Astrocyte of the cerebellum (primary cell): Measurements from ENCODE around the gene IQCE.

ENCODE experiments used
- DNase-seq: peaks from one replicate; pipeline ENCODE4 v3.0.0-alpha.2; 2011; ENCODE audit warnings: low read depth
- H3K4me3 ChIP-seq: 2 replicates; pipeline ENCODE4 v1.5.1; 2011; ENCODE audit warnings: mild to moderate bottlenecking, low read depth, low read length, moderate library complexity
- in situ Hi-C: cut with HindIII; loops from 2 replicates; pipeline ENCODE4 v1.10.0; 2017; ENCODE audit warnings: low sequenced_read_pairs
- TF ChIP-seq, protein P1 (sequence below): IDR thresholded peaks from 2 replicates; pipeline ENCODE4 v1.5.1; 2012; ENCODE audit warnings: low read length, low read depth, moderate library complexity, mild to moderate bottlenecking; ENCODE audit errors: missing control alignments

IQCE gene

DNA sequence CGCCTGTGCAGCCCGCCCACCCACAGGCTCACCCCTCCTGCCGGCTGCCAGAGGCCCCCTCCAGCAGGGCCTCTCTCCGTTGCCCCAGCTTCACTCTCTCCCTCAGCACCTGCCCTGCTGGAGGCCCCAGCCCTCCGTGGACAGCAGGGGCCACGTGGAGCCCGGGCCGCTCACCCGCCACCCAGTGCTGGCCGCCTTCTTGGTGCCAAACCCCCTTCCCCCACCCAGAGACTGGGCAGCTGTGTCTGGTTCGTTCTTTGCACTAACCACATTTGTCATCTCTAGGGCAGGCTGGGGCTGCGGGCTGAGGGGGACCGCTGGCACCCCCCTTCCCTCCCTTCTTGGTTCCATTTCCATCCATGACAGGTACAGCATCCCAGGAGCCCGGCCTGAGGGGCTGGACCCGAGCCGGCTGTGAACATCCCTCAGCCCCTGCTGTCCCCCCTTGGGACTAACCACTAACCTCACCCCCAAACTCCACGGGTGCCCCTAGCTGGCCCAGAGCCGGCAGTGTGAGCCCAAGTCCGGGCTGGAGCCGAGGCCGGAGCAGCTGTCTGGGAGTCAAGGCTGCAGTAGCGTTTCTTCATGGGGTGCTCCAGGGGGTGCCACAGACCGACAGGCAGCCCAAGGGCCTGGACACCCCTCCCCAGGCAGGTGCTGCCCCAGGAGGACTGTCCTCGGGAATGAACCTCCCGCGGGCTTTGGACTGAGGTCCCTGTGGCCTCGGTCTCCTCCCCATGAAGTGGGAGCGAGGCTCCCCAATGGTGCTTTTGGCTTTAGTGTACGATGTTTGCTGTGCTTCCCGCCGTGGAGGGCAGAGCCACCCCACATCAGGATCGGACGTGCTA, 103.7 kb downstream of the IQCE start:
- DNase-seq: no peak
- in situ Hi-C loops: no loop called here
- TF ChIP-seq, protein P1, sequence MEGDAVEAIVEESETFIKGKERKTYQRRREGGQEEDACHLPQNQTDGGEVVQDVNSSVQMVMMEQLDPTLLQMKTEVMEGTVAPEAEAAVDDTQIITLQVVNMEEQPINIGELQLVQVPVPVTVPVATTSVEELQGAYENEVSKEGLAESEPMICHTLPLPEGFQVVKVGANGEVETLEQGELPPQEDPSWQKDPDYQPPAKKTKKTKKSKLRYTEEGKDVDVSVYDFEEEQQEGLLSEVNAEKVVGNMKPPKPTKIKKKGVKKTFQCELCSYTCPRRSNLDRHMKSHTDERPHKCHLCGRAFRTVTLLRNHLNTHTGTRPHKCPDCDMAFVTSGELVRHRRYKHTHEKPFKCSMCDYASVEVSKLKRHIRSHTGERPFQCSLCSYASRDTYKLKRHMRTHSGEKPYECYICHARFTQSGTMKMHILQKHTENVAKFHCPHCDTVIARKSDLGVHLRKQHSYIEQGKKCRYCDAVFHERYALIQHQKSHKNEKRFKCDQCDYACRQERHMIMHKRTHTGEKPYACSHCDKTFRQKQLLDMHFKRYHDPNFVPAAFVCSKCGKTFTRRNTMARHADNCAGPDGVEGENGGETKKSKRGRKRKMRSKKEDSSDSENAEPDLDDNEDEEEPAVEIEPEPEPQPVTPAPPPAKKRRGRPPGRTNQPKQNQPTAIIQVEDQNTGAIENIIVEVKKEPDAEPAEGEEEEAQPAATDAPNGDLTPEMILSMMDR: no peak
- no peak overlapping the region for H3K4me3 ChIP-seq

GRCh38 chr7:2663121-2663886, 104.5 kb downstream of the IQCE start:
- in situ Hi-C loops: no loop called here
- no peak overlapping the region for H3K4me3 ChIP-seq
- TF ChIP-seq, protein P1: no peak
- DNase-seq: no peak

GRCh38 chr7:2663960-2664359, 105.2 kb downstream of the IQCE start:
- DNase-seq: no peak
- H3K4me3 ChIP-seq: no peak overlapping the region
- in situ Hi-C loops: no loop called here
- TF ChIP-seq, protein P1: no peak
